Caco-2 (cell line): Measurements from ENCODE around the gene IL6ST. TPM values are rescaled to one million over a fixed set of nuclear protein-coding genes. Genes with fewer than 3 reads are reported as not detected.

Experiments used
- BruUV-seq: library from RNA; stranded (reverse); fragments of 400-500 nt; replicated peaks from 2 replicates; lab custom pipeline; 2021; lab: Mats Ljungman, UMichigan
- CTCF ChIA-PET: fragments of 300-600 bp; sonication (Branson Sonifier 250); formaldehyde crosslinking; loops from one replicate; lab custom pipeline; 2022; ENCODE audit warnings: antibody characterized with exemption; lab: Charles Lee
- POLR2A ChIA-PET: fragments of 300-600 bp; sonication (Branson Sonifier 250); formaldehyde crosslinking; loops from one replicate; lab custom pipeline; 2022; ENCODE audit warnings: antibody characterized with exemption; lab: Charles Lee
- DNase-seq, 2 experiments: peaks; one replicate each; pipeline versions ENCODE4 v3.0.0 to v3.0.0-alpha.2; 2020 to 2022
- H3K27me3 ChIP-seq: replicated peaks from 2 replicates; pipeline ENCODE4 v1.6.0; 2011; ENCODE audit warnings: low read length; ENCODE audit not compliant: control insufficient read depth, insufficient read depth
- H3K36me3 ChIP-seq: 2 replicates; pipeline ENCODE4 v1.5.1; 2011; ENCODE audit warnings: low read length; ENCODE audit not compliant: control insufficient read depth, insufficient read depth
- H3K4me1 ChIP-seq: fragments of 250-450 bp; sonication (Bioruptor Pico); 2 replicates; pipeline ENCODE4 v1.5.1; 2020; ENCODE audit warnings: mild to moderate bottlenecking
- H3K4me3 ChIP-seq: 2 replicates; pipeline ENCODE4 v1.5.1; 2011; ENCODE audit warnings: low read depth, mild to moderate bottlenecking, control low read depth, low read length
- H3K9me3 ChIP-seq: fragments of 250-450 bp; sonication (Bioruptor Pico); 2 replicates; pipeline ENCODE4 v1.5.1; 2020; ENCODE audit warnings: mild to moderate bottlenecking, moderate library complexity
- H3K27ac Mint-ChIP-seq: one replicate; pipeline ENCODE4 v1.8.0; 2022; ENCODE audit warnings: mixed read lengths; ENCODE audit not compliant: unreplicated experiment
- H3K27me3 Mint-ChIP-seq: one replicate; pipeline ENCODE4 v1.8.0; 2022; ENCODE audit warnings: mixed read lengths; ENCODE audit not compliant: insufficient read depth, unreplicated experiment
- H3K36me3 Mint-ChIP-seq: one replicate; pipeline ENCODE4 v1.8.0; 2022; ENCODE audit warnings: mild to moderate bottlenecking, mixed read lengths; ENCODE audit not compliant: insufficient read depth, unreplicated experiment
- H3K4me1 Mint-ChIP-seq: one replicate; pipeline ENCODE4 v1.8.0; 2022; ENCODE audit warnings: low read depth, mixed read lengths; ENCODE audit not compliant: unreplicated experiment
- H3K4me3 Mint-ChIP-seq: one replicate; pipeline ENCODE4 v1.8.0; 2022; ENCODE audit warnings: mild to moderate bottlenecking, moderate library complexity, mixed read lengths; ENCODE audit not compliant: unreplicated experiment
- H3K9me3 Mint-ChIP-seq: one replicate; pipeline ENCODE4 v1.8.0; 2022; ENCODE audit warnings: mixed read lengths; ENCODE audit not compliant: unreplicated experiment
- CTCF ChIP-seq, 2 experiments: fragments of 200-600 bp in 1 of 2; IDR thresholded peaks; 1 replicate in 1 of 2; 2 replicates in 1 of 2; pipeline versions ENCODE4 v1.5.1 to v1.8.0; 2011 to 2022; ENCODE audit warnings: antibody characterized with exemption in 1 of 2, control low read depth in 1 of 2, inconsistent platforms in 1 of 2, low read depth in 1 of 2, low read length in 1 of 2, mild to moderate bottlenecking in 1 of 2, moderate library complexity in 1 of 2; ENCODE audit not compliant: insufficient read depth in 1 of 2, severe bottlenecking in 1 of 2, unreplicated experiment in 1 of 2
- intact Hi-C: fragments of 100-400 bp; cut with micrococcal nuclease; formaldehyde crosslinking; loops from one replicate; pipeline ENCODE4 v1.10.0; 2022; ENCODE audit not compliant: unreplicated experiment
- total RNA-seq: library from RNA; stranded (reverse); gene quantifications from 2 replicates; pipeline ENCODE4 v1.2.3, GENCODE V29; 2022

IL6ST gene
- total RNA-seq, 1 experiment from 2014 or later = 278 TPM

- Histone ChIP-seq H3K4me3 (no peak overlapping the region), H3K4me1 (peaks cover 47% of the 10 kb centered on the region), H3K36me3 (no peaks in the 10 kb centered on the region), H3K27me3 (no peaks in the 10 kb centered on the region), H3K9me3 (no peaks in the 10 kb centered on the region)
- no TSS peak for BruUV-seq
- ChIA-PET POLR2A (no interaction called here), CTCF (no interaction called here)
- Mint-ChIP-seq H3K27me3 (no peaks in the 10 kb centered on the region), H3K27ac (no peak overlapping the region), H3K4me3 (no peak overlapping the region), H3K9me3 (no peaks in the 10 kb centered on the region), H3K4me1 (peaks cover 43% of the 10 kb centered on the region), H3K36me3 (no peaks in the 10 kb centered on the region)
- TF ChIP-seq CTCF (IDR thresholded peaks at IDR 0.05; ENCODE audit: insufficient read depth in 1 of 2, low read depth in 1 of 2, low read length in 1 of 2, severe bottlenecking in 1 of 2, unreplicated experiment in 1 of 2) = no peak
- DNase-seq = no peak
- intact Hi-C loops = no loop called here
Measured at GRCh38 chr5:55914971-55915370, 79.8 kb downstream of the IL6ST start.

GRCh38 chr5:55913466-55914413 lies 81.0 kb downstream of the IL6ST start:
- CTCF ChIA-PET = no interaction called here
- Histone ChIP-seq H3K36me3 (no peaks in the 10 kb centered on the region), H3K27me3 (no peaks in the 10 kb centered on the region), H3K9me3 (no peaks in the 10 kb centered on the region), H3K4me1 (peaks cover 34% of the 10 kb centered on the region), H3K4me3 (no peak overlapping the region)
- Mint-ChIP-seq H3K27me3 (no peaks in the 10 kb centered on the region), H3K9me3 (no peaks in the 10 kb centered on the region), H3K4me3 (no peak overlapping the region), H3K27ac (peak overlapping the region; percentile 7), H3K36me3 (no peaks in the 10 kb centered on the region), H3K4me1 (peaks cover 32% of the 10 kb centered on the region)
- no peak for TF ChIP-seq CTCF (IDR thresholded peaks at IDR 0.05; ENCODE audit: insufficient read depth in 1 of 2, low read depth in 1 of 2, low read length in 1 of 2, severe bottlenecking in 1 of 2, unreplicated experiment in 1 of 2)
- no TSS peak for BruUV-seq
- POLR2A ChIA-PET = no interaction called here
- intact Hi-C loops = no loop called here
- no peak for DNase-seq

GRCh38 chr5:55911784-55912653 lies 82.7 kb downstream of the IL6ST start:
- peaks cover 21% of the 10 kb centered on the region for H3K4me1 Mint-ChIP-seq
- no peak for TF ChIP-seq CTCF (IDR thresholded peaks at IDR 0.05; ENCODE audit: insufficient read depth in 1 of 2, low read depth in 1 of 2, low read length in 1 of 2, severe bottlenecking in 1 of 2, unreplicated experiment in 1 of 2)
- BruUV-seq = no TSS peak
- no peaks in the 10 kb centered on the region for H3K27me3 Mint-ChIP-seq
- Histone ChIP-seq H3K4me3 (no peak overlapping the region), H3K9me3 (no peaks in the 10 kb centered on the region), H3K27me3 (no peaks in the 10 kb centered on the region), H3K4me1 (peaks cover 20% of the 10 kb centered on the region), H3K36me3 (no peaks in the 10 kb centered on the region)
- ChIA-PET CTCF (no interaction called here), POLR2A (no interaction called here)
- intact Hi-C loops = no loop called here
- no peak for DNase-seq
- no peaks in the 10 kb centered on the region for H3K36me3 Mint-ChIP-seq
- H3K4me3 Mint-ChIP-seq = no peak overlapping the region
- no peaks in the 10 kb centered on the region for H3K9me3 Mint-ChIP-seq
- peak overlapping the region; percentile 84 for H3K27ac Mint-ChIP-seq
